ENCODE data around the gene GFRAL. TPM values are rescaled to one million over a fixed set of nuclear protein-coding genes. Genes with fewer than 3 reads are reported as not detected.

The GFRAL gene
- total and polyA plus RNA-seq, 2 of the 4 experiments (the other 2 are of a cell fraction): not detected

GRCh38 chr6:55304747-55305146, 22.5 kb upstream of the GFRAL start:
- ChIA-PET POLR2A (ENCODE audit: unreplicated experiment) (no interaction called here), CTCF (interaction anchor here (0.6 kb wide), 1 partner anchor 955 kb away, joined by 3 read pairs; no protein-coding TSS in a partner anchor)
- H4K8ac ChIP-seq (ENCODE audit: low read depth in 2 of 2, low read length in 2 of 2): no peak overlapping the region
- dilution Hi-C loops (cut with HindIII; ENCODE audit: low sequenced_read_pairs, unreplicated experiment): no loop called here
- H2BK20ac ChIP-seq (ENCODE audit: low read depth, low read length): no peak overlapping the region
- H3K27me3 ChIP-seq (ENCODE audit: control insufficient read depth, insufficient read depth, low read length): no peaks in the 10 kb centered on the region
- no peak overlapping the region for H2BK15ac ChIP-seq (ENCODE audit: low read depth, low read length)
- no peak overlapping the region for H4K91ac ChIP-seq (ENCODE audit: insufficient read depth, low read depth, low read length)
- H3K4me1 ChIP-seq (ENCODE audit: control insufficient read depth, insufficient read depth, low read length): no peaks in the 10 kb centered on the region
- WGBS, 2 experiments (ENCODE audit: extremely low coverage in 2 of 2, insufficient read length in 1 of 2): no CpG with 5 or more reads among the region's 1 CpG
- H3K9me1 ChIP-seq (ENCODE audit: insufficient read depth, low read length): no peaks in the 10 kb centered on the region
- no peak overlapping the region for H2BK5ac ChIP-seq (ENCODE audit: low read depth, low read length, poor library complexity, severe bottlenecking)
- ATAC-seq (ENCODE audit: low read depth) (no peak), DNase-seq (no peak)
- no peak overlapping the region for H3K27ac ChIP-seq (ENCODE audit: insufficient read depth, low read length)
- no peak overlapping the region for H2BK120ac ChIP-seq (ENCODE audit: low read depth, low read length)
- no peak overlapping the region for H2AK9ac ChIP-seq (replicated peaks; ENCODE audit: low read depth, low read length, poor library complexity)
- H3K18ac ChIP-seq (ENCODE audit: low read depth, low read length): no peak overlapping the region
- no TSS peak for BruUV-seq (replicated peaks)
- no peak overlapping the region for H2AK5ac ChIP-seq (ENCODE audit: low read depth, low read length)
- H3K4me2 ChIP-seq (ENCODE audit: low read depth, low read length): no peak overlapping the region
- H3K79me1 ChIP-seq (ENCODE audit: low read depth in 1 of 2, low read length in 2 of 2): no peaks in the 10 kb centered on the region
- no peak overlapping the region for H3K23ac ChIP-seq (ENCODE audit: low read depth, low read length)
- no peak overlapping the region for H3K4ac ChIP-seq (ENCODE audit: low read depth, low read length)
- in situ Hi-C loops (cut with MboI; ENCODE audit: low sequenced_read_pairs): no loop called here
- intact Hi-C loops (cut with micrococcal nuclease): no loop called here
- H2AFZ ChIP-seq (replicated peaks; ENCODE audit: low read length, poor library complexity): no peak overlapping the region
- no peak for TF ChIP-seq MAFK (IDR thresholded peaks at IDR 0.05; ENCODE audit: low read depth, low read length)
- TF ChIP-seq MAZ (IDR thresholded peaks at IDR 0.05; ENCODE audit: borderline replicate concordance, low read depth, low read length): no peak
- no peak for TF ChIP-seq RFX5 (IDR thresholded peaks at IDR 0.05; ENCODE audit: low read depth, low read length)
- TF ChIP-seq MXI1 (IDR thresholded peaks at IDR 0.05; ENCODE audit: borderline replicate concordance, low read depth, low read length): no peak
- TF ChIP-seq RAD21 (IDR thresholded peaks at IDR 0.05; ENCODE audit: low read length): no peak
- TF ChIP-seq, protein P1, sequence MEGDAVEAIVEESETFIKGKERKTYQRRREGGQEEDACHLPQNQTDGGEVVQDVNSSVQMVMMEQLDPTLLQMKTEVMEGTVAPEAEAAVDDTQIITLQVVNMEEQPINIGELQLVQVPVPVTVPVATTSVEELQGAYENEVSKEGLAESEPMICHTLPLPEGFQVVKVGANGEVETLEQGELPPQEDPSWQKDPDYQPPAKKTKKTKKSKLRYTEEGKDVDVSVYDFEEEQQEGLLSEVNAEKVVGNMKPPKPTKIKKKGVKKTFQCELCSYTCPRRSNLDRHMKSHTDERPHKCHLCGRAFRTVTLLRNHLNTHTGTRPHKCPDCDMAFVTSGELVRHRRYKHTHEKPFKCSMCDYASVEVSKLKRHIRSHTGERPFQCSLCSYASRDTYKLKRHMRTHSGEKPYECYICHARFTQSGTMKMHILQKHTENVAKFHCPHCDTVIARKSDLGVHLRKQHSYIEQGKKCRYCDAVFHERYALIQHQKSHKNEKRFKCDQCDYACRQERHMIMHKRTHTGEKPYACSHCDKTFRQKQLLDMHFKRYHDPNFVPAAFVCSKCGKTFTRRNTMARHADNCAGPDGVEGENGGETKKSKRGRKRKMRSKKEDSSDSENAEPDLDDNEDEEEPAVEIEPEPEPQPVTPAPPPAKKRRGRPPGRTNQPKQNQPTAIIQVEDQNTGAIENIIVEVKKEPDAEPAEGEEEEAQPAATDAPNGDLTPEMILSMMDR (conservative IDR thresholded peaks at IDR 0.05; ENCODE audit: low read depth, low read length): no peak
- no peak for TF ChIP-seq SMC3 (IDR thresholded peaks at IDR 0.05; ENCODE audit: low read depth, low read length)
- TF ChIP-seq NFE2L2 (IDR thresholded peaks at IDR 0.05; ENCODE audit: low read depth, low read length): no peak
- no peak for TF ChIP-seq CHD1 (IDR thresholded peaks at IDR 0.05; ENCODE audit: low read depth, low read length)
- no peak for TF ChIP-seq ELK1 (IDR thresholded peaks at IDR 0.05; ENCODE audit: borderline replicate concordance, low read depth, low read length)
- TF ChIP-seq RCOR1 (IDR thresholded peaks at IDR 0.05; ENCODE audit: insufficient replicate concordance, low read length): no peak
- no peak for TF ChIP-seq CEBPB (IDR thresholded peaks at IDR 0.05; ENCODE audit: low read depth, low read length)
- no peak for TF ChIP-seq BHLHE40 (IDR thresholded peaks at IDR 0.05; ENCODE audit: low read depth, low read length)
- no peak for TF ChIP-seq USF2 (IDR thresholded peaks at IDR 0.05; ENCODE audit: low read depth, low read length)
- TF ChIP-seq POLR2A (IDR thresholded peaks at IDR 0.05; ENCODE audit: low read depth, low read length): no peak
- H3K56ac ChIP-seq (ENCODE audit: extremely low read depth, insufficient read depth, low read length): no peak overlapping the region
- H3K9ac ChIP-seq (ENCODE audit: low read depth, low read length): no peak overlapping the region
- no peaks in the 10 kb centered on the region for H3K36me3 ChIP-seq (ENCODE audit: control insufficient read depth, insufficient read depth, low read length)
- no peaks in the 10 kb centered on the region for H4K20me1 ChIP-seq (ENCODE audit: insufficient read depth, low read length)
- H3K9me3 ChIP-seq (ENCODE audit: control insufficient read depth, insufficient read depth, low read length): no peaks in the 10 kb centered on the region
- H4K5ac ChIP-seq (ENCODE audit: low read depth, low read length): no peak overlapping the region
- H3K4me3 ChIP-seq (ENCODE audit: insufficient read depth, low read depth, low read length): no peak overlapping the region
- H3K14ac ChIP-seq (replicated peaks; ENCODE audit: low read depth, low read length): no peak overlapping the region
